Panc1 (cell line): Measurements from ENCODE around the gene GRAMD1C. TPM values are rescaled to one million over a fixed set of nuclear protein-coding genes. Genes with fewer than 3 reads are reported as not detected.

Experiments used
- ATAC-seq: fragments of 200-7000 bp; cut with Tn5 transposase; 2 replicates; pipeline ENCODE4 v1.9.1; 2020; ENCODE audit warnings: mild to moderate bottlenecking, moderate library complexity
- BruUV-seq: library from RNA; stranded (reverse); fragments of 400-500 nt; replicated peaks from 2 replicates; lab custom pipeline; 2021; lab: Mats Ljungman, UMichigan
- CTCF ChIA-PET: fragments of 300-600 bp; sonication (Branson Sonifier 250); formaldehyde crosslinking; loops from one replicate; lab custom pipeline; 2022; ENCODE audit warnings: antibody characterized with exemption; lab: Charles Lee
- POLR2A ChIA-PET: fragments of 300-600 bp; sonication (Branson Sonifier 250); formaldehyde crosslinking; loops from one replicate; lab custom pipeline; 2022; ENCODE audit warnings: antibody characterized with exemption; lab: Charles Lee
- DNase-seq: peaks from one replicate; pipeline ENCODE4 v3.0.0-alpha.2; 2010; ENCODE audit warnings: low read depth, low spot score
- H3K27ac ChIP-seq: 2 replicates; pipeline ENCODE4 v1.5.1; 2011; ENCODE audit warnings: mild to moderate bottlenecking, low read length, inconsistent platforms
- H3K27me3 ChIP-seq: fragments of 200-500 bp; sonication (Bioruptor generic); 2 replicates; pipeline ENCODE4 v1.6.0; 2014; ENCODE audit warnings: low read length, inconsistent platforms; ENCODE audit not compliant: control insufficient read depth, insufficient read depth
- H3K36me3 ChIP-seq: fragments of 200-500 bp; sonication (Bioruptor generic); 2 replicates; pipeline ENCODE4 v1.5.1; 2014; ENCODE audit warnings: inconsistent platforms, mild to moderate bottlenecking, low read length, moderate library complexity; ENCODE audit not compliant: control insufficient read depth, insufficient read depth
- H3K4me1 ChIP-seq: 2 replicates; pipeline ENCODE4 v1.5.1; 2011; ENCODE audit warnings: inconsistent platforms, mild to moderate bottlenecking, low read length, moderate library complexity; ENCODE audit not compliant: control insufficient read depth, insufficient read depth
- H3K4me3 ChIP-seq, 2 experiments: 2 replicates each; pipeline ENCODE4 v1.5.1; 2011 to 2012; ENCODE audit warnings: low read depth in 2 of 2, low read length in 2 of 2, mild to moderate bottlenecking in 2 of 2, inconsistent platforms in 1 of 2, moderate library complexity in 1 of 2
- H3K9me3 ChIP-seq: fragments of 200-500 bp; sonication (Bioruptor generic); 2 replicates; pipeline ENCODE4 v1.5.1; 2014; ENCODE audit warnings: low read depth, mild to moderate bottlenecking, inconsistent platforms, low read length, moderate library complexity; ENCODE audit not compliant: control insufficient read depth, insufficient read depth
- POLR2AphosphoS5 ChIP-seq: IDR thresholded peaks from 2 replicates; pipeline ENCODE4 v1.6.1; 2012; ENCODE audit warnings: mild to moderate bottlenecking, low read depth, low read length, moderate library complexity
- SIN3A ChIP-seq: IDR thresholded peaks from 2 replicates; pipeline ENCODE4 v1.6.1; 2012; ENCODE audit warnings: low read depth, mild to moderate bottlenecking, low read length, moderate library complexity, borderline replicate concordance; ENCODE audit not compliant: insufficient read depth
- TCF7L2 ChIP-seq: IDR thresholded peaks from 2 replicates; pipeline ENCODE4 v1.6.1; 2011; ENCODE audit warnings: mild to moderate bottlenecking, low read depth, low read length, inconsistent platforms
- in situ Hi-C: cut with HindIII; loops from 2 replicates; pipeline ENCODE4 v1.10.0; 2016; ENCODE audit warnings: low sequenced_read_pairs, low pct_unique_long_range_greater_than_20kb
- intact Hi-C: fragments of 100-400 bp; cut with micrococcal nuclease; formaldehyde crosslinking; loops from one replicate; pipeline ENCODE4 v1.10.0; 2022; ENCODE audit not compliant: unreplicated experiment
- total RNA-seq: library from RNA; stranded (reverse); gene quantifications from one replicate; pipeline ENCODE4 v1.2.1, GENCODE V29; 2021; ENCODE audit not compliant: unreplicated experiment
- TF ChIP-seq, protein P1 (sequence below): fragments of 450-650 bp; IDR thresholded peaks from 2 replicates; pipeline ENCODE4 v1.5.1; 2017; ENCODE audit warnings: mild to moderate bottlenecking
- TF ChIP-seq, protein P2 (sequence below), 2 experiments: IDR thresholded peaks; 2 replicates each; pipeline ENCODE4 v1.6.1; 2011 to 2012; ENCODE audit warnings: low read depth in 2 of 2, control low read depth in 1 of 2, low read length in 1 of 2, mild to moderate bottlenecking in 1 of 2, moderate library complexity in 1 of 2; ENCODE audit not compliant: insufficient read depth in 1 of 2

GRAMD1C gene
- total RNA-seq, 1 experiment from 2014 or later, result 3.9 TPM

DNA sequence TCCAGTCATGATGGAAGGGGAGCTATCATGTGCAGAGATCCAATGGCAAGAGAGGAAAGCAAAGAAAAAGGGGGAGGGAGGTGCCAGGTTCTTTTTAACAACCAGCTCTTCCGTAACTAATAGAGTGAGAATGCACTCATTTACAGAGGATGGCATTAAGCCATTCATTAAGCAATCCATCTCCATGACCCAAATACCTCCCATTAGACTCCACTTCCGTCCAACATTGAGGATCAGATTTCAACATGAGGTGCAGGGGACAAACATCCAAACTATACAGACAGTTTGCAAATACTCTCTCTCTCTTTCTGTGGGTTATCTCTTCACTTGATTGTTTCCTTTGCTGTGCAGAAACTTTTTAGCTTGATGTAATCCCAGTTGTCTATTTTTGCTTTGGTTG lies 130.4 kb downstream of the GRAMD1C start:
- Histone ChIP-seq H3K9me3 (peaks cover 10% of the 10 kb centered on the region; the same call in 1 of the 2 replicates), H3K4me1 (no peaks in the 10 kb centered on the region), H3K4me3 (no peak overlapping the region), H3K27ac (no peak overlapping the region), H3K27me3 (no peaks in the 10 kb centered on the region), H3K36me3 (no peaks in the 10 kb centered on the region)
- in situ Hi-C loops (no loop called here), intact Hi-C loops (no loop called here)
- ATAC-seq (no peak), DNase-seq (no peak)
- no TSS peak for BruUV-seq
- ChIA-PET CTCF (no interaction called here), POLR2A (no interaction called here)
- TF ChIP-seq POLR2AphosphoS5, result no peak
- TF ChIP-seq TCF7L2, result no peak
- TF ChIP-seq, protein P1, sequence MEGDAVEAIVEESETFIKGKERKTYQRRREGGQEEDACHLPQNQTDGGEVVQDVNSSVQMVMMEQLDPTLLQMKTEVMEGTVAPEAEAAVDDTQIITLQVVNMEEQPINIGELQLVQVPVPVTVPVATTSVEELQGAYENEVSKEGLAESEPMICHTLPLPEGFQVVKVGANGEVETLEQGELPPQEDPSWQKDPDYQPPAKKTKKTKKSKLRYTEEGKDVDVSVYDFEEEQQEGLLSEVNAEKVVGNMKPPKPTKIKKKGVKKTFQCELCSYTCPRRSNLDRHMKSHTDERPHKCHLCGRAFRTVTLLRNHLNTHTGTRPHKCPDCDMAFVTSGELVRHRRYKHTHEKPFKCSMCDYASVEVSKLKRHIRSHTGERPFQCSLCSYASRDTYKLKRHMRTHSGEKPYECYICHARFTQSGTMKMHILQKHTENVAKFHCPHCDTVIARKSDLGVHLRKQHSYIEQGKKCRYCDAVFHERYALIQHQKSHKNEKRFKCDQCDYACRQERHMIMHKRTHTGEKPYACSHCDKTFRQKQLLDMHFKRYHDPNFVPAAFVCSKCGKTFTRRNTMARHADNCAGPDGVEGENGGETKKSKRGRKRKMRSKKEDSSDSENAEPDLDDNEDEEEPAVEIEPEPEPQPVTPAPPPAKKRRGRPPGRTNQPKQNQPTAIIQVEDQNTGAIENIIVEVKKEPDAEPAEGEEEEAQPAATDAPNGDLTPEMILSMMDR, result no peak
- no peak for TF ChIP-seq SIN3A
- TF ChIP-seq, protein P2, sequence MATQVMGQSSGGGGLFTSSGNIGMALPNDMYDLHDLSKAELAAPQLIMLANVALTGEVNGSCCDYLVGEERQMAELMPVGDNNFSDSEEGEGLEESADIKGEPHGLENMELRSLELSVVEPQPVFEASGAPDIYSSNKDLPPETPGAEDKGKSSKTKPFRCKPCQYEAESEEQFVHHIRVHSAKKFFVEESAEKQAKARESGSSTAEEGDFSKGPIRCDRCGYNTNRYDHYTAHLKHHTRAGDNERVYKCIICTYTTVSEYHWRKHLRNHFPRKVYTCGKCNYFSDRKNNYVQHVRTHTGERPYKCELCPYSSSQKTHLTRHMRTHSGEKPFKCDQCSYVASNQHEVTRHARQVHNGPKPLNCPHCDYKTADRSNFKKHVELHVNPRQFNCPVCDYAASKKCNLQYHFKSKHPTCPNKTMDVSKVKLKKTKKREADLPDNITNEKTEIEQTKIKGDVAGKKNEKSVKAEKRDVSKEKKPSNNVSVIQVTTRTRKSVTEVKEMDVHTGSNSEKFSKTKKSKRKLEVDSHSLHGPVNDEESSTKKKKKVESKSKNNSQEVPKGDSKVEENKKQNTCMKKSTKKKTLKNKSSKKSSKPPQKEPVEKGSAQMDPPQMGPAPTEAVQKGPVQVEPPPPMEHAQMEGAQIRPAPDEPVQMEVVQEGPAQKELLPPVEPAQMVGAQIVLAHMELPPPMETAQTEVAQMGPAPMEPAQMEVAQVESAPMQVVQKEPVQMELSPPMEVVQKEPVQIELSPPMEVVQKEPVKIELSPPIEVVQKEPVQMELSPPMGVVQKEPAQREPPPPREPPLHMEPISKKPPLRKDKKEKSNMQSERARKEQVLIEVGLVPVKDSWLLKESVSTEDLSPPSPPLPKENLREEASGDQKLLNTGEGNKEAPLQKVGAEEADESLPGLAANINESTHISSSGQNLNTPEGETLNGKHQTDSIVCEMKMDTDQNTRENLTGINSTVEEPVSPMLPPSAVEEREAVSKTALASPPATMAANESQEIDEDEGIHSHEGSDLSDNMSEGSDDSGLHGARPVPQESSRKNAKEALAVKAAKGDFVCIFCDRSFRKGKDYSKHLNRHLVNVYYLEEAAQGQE (IDR thresholded peaks at IDR 0.05; ENCODE audit: insufficient read depth in 1 of 2, low read depth in 2 of 2, low read length in 1 of 2), result no peak

DNA sequence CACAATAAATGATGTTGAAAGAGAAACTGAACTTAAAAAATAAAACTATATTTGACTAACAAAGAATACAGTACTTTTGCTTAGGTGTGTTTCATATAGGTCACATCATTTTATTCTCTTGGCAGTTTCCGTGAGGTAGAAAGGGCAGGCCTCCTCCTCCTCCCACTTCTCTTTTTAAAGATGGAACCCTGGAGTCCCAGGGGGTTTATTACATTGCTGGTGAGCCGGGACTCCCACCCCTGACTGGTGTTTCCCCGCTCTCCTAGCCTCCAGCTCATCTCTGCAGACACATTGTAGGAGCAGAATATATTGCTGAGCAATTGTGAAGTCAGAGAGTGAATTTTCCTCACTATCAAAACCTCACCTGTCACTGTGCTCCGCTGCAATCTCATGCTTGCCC lies 139.2 kb downstream of the GRAMD1C start:
- POLR2A ChIA-PET, result no interaction called here
- no TSS peak for BruUV-seq
- DNase-seq, result no peak

More for the DNA sequence above, 139.2 kb downstream of the GRAMD1C start:
- Histone ChIP-seq H3K4me3 (no peak overlapping the region), H3K27ac (no peak overlapping the region), H3K9me3 (peaks cover 10% of the 10 kb centered on the region; the same call in 1 of the 2 replicates), H3K4me1 (no peaks in the 10 kb centered on the region), H3K27me3 (no peaks in the 10 kb centered on the region), H3K36me3 (no peaks in the 10 kb centered on the region)
- CTCF ChIA-PET, result no interaction called here
- intact Hi-C loops (no loop called here), in situ Hi-C loops (no loop called here)
- no peak for ATAC-seq
- TF ChIP-seq TCF7L2 (no peak), POLR2AphosphoS5 (no peak), SIN3A (no peak)
- TF ChIP-seq, protein P1, result no peak
- TF ChIP-seq, protein P2 (IDR thresholded peaks at IDR 0.05; ENCODE audit: insufficient read depth in 1 of 2, low read depth in 2 of 2, low read length in 1 of 2), result no peak
